NCI-H510A (cell line): Measurements from ENCODE around the gene SH3RF2.
"Not testable (repeated sequence)": the region's sequence is repeated elsewhere in the genome, so short reads cannot be mapped to it uniquely, and the experiment has no call there.

Experiments
- DNase-seq: peaks from one replicate; lab custom pipeline; 2025; lab: John Stamatoyannopoulos, UW

SH3RF2 gene

GRCh38 chr5:146006470-146007190 lies 70.3 kb downstream of the SH3RF2 start:
- DNase-seq: no peak

- no peak for DNase-seq
Measured at GRCh38 chr5:146007270-146007669, 70.9 kb downstream of the SH3RF2 start.

GRCh38 chr5:146007989-146008388 lies 71.6 kb downstream of the SH3RF2 start:
- no peak for DNase-seq

- DNase-seq: no peak
Measured at GRCh38 chr5:146009020-146009419, 72.6 kb downstream of the SH3RF2 start.

- not testable (repeated sequence) for DNase-seq
Measured at GRCh38 chr5:146010447-146010846, 74.1 kb downstream of the SH3RF2 start.

DNA sequence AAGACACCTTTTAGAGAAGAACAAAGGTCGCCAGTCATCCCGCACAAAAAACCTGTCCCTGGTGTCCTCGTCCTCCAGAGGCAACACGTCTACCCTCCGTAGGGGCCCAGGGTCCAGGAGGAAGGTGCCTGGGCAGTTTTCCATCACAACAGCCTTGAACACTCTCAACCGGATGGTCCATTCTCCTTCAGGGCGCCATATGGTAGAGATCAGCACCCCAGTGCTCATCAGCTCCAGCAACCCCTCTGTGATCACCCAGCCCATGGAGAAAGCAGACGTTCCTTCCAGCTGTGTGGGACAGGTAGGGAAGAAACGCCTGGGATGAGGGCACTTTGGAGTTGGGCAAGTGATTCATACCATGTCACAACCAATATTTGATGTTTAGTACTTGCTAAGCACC lies 77.4 kb downstream of the SH3RF2 start:
- DNase-seq: no peak

GRCh38 chr5:146015001-146015400 lies 78.6 kb downstream of the SH3RF2 start:
- DNase-seq: no peak

GRCh38 chr5:146016764-146017484 lies 80.5 kb downstream of the SH3RF2 start:
- no peak for DNase-seq

- no peak for DNase-seq
Measured at GRCh38 chr5:146018514-146019375, 82.4 kb downstream of the SH3RF2 start.

DNA sequence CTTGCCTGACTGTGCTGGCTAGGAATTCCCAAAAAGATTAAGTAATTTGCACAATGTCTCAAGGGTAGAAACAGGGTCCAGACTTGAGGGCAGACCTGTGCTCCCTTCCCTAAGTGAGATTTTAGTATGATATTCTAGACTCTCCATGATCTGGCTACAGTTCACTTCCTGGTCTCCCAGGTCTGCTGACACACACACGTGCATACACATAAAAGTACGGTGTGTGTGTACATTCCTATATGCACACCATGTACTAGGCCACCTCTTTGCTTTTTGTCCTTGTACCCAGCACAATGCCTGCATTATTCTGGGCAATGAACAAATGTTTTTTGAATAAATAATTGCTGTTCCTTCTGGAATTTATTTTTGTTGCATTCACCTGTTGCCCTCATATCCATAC lies 83.7 kb downstream of the SH3RF2 start:
- DNase-seq: no peak

DNA sequence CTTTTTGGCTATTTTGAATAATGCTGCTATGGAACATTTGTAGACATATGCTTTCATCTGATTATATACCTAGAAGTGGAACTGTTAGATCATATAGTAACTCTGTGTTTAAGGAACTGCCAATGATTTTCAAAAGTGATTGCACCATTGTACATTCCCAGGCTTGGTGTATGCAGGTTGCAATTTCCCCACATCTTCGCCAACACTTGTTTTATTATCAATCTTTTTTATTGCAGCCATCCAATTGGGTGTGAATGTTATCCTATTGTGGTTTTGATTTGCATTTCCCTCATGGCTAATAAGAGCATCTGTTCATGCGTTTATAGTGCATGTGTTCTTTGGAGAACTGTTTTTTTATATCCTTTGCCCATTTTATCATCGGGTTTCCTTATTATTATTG lies 87.7 kb downstream of the SH3RF2 start:
- DNase-seq: no peak

GRCh38 chr5:146025114-146025680 lies 88.8 kb downstream of the SH3RF2 start:
- DNase-seq: no peak

- no peak for DNase-seq
Measured at GRCh38 chr5:146025681-146026080, 89.3 kb downstream of the SH3RF2 start.

DNA sequence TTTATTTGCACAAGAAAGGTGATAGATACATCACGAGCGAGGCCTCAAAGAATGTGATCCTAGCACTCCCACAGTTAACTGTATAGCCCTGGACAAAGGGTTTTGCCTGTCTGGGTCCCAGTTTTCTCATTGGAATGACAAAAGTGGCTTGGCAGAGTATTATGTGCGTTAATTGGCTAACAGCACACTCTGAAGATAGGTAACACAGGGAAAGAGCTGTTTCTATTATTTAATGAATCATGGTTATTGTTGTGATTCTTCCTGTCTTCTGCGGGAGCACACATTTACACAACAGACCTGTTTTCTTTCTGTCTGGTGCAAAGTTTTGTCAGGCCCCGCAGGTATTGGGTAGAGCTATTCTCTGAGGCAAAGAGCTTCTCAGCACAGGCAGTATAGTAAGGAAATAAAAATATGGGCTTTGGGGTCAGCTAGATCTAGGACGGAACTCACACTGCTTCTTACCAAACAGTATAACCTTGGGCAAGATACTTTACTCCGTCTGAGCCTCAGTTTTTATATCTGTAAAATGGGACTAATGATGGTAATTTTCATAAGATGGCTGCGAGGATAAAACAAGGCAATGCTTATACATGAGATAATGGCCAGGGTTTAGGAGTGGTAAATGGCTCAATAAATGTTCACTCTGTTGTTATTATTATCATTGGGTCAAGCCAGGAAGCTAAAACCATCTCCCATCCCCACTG lies 90.1 kb downstream of the SH3RF2 start:
- DNase-seq: no peak

- DNase-seq: no peak
Measured at GRCh38 chr5:146027751-146028150, 91.4 kb downstream of the SH3RF2 start.

DNA sequence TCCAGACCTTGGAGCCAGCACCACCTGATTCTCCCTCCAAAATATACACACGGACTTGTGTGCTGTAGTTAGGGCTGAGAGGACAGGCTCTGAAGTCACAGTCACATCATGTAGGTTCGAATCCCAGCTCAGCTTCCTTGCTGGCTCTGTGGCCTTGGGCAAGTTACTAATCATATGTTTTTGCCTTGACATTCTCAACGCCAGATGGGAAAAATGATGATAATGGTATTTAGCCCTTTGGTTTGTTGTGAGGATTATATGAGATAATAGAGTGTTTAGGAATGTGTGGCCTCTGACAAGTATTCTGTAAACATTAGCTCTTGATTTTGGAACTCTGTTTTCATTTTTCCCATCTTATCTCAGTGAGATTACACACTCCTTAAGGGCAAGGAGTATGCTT lies 96.5 kb downstream of the SH3RF2 start:
- DNase-seq: no peak

- DNase-seq: no peak
Measured at GRCh38 chr5:146034127-146034526, 97.7 kb downstream of the SH3RF2 start.

GRCh38 chr5:146034605-146035004 lies 98.2 kb downstream of the SH3RF2 start:
- DNase-seq: no peak

- DNase-seq: no peak
Measured at GRCh38 chr5:146039420-146039819, 103.0 kb downstream of the SH3RF2 start.

DNA sequence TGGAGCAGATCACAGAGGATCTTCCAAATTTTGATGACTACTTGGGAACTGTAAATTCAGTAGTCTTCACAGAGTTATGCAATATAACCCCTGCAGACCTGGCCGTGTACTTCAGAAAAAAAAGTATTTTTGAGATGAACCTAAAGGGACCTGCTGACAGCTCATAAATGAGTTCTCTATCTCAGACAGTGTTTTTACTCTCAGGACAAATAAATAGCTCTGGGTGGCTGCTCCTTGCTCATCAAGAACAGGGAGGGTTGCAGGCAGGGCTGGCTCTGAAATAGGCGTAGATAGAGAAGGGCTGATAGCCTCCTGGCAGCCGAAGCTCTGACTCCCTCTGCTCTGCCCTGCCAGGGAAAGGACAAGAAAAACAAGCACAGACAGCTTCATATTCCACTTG lies 104.1 kb downstream of the SH3RF2 start:
- DNase-seq: no peak

DNA sequence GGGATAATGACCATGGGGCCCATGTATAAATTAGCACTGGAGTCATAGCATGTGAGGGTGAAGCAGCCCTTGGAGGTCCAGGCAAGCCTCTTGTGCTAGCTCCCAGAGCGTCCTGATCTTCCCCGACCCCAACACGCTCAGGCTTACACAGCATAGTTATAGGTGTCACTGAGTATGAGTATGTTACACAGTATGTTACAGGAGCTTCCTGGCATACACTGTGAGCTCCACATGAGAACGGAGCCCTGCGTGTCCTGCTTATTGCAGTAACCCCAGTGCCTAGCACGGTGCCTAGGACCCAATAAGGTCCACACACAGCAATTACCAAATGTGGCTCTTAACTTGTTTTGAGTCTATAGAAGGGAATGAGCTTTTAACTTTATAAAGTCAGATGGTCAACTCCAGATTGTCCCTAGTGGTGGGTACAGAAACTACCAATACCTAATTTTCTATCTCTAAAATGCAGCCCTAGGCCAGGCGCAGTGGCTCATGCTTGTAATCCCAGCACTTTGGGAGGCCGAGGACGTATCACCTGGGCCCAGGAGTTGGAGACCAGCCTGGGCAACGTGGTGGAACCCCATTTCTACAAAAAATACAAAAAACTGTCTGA lies 104.9 kb downstream of the SH3RF2 start:
- DNase-seq: no peak
